Measurements from ENCODE around the gene DCUN1D2. TPM values are rescaled to one million over a fixed set of nuclear protein-coding genes. Genes with fewer than 3 reads are reported as not detected.

Gene DCUN1D2
- total and polyA plus RNA-seq, 10 of the 15 experiments (the other 5 are each of a cell fraction or from before 2014, with no cell fraction given), result 2.5 to 23.6 (median 9.3) TPM

DNA sequence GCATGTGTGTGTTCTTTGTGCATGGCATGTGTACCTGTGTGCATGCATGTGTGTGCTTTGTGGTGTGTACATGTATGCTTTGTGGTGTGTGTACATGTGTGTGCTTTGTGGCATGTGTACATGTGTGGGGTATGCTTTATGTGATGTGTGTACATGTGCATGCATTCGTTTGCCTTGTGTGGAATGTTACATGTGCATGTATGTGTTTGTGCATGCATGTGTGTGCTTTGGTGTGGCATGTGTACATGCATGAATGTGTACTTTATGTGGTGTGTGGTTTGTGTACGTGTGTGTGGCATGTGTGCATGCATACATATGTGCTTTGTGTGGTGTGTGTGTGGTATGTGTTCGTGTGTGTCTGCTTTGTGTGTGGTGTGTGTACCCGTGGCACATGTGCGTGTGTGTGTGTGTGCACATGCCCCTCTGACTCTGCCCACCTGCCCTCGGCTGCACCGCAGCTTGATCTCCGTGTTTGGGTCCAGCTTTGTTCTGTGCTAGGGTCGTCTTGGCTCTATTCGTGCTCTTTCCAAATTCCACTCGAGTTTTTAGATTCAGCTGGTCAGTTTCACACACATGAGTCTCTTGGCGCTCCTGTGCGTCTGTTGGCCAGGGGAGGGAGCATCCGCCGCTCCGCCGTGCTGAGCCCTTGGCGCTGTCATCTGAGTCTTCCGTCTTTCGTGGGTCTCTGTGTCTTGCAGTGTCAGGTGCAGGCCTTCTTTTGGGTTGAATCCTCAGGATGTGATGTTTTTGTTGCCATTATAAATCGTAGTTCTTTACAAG is 47.6 kb upstream of the DCUN1D2 start:
- Histone ChIP-seq H3K27ac (ENCODE audit: control insufficient read depth, insufficient read depth) (no peak overlapping the region), H3K27me3 (replicated peaks in 1 of 2; ENCODE audit: control insufficient read depth in 2 of 2, insufficient read depth in 2 of 2, low read length in 1 of 2) (no peaks in the 10 kb centered on the region), H3K9ac (ENCODE audit: control insufficient read depth, insufficient read depth, low read length) (no peak overlapping the region), H2AFZ (ENCODE audit: control insufficient read depth, low read depth, low read length) (no peak overlapping the region), H3K36me3 (ENCODE audit: control insufficient read depth in 2 of 2, insufficient read depth in 2 of 2, low read length in 1 of 2) (peaks cover 2% of the 10 kb centered on the region in 2 experiments; a peak in 1 of 4 replicates), H3K4me3 (no peak overlapping the region), H3K9me3 (replicated peaks; ENCODE audit: control insufficient read depth, insufficient read depth, low read length) (no peaks in the 10 kb centered on the region; the same call in 2 of the 3 replicates), H4K20me1 (ENCODE audit: control insufficient read depth, insufficient read depth) (no peaks in the 10 kb centered on the region), H3K79me2 (ENCODE audit: control insufficient read depth, insufficient read depth, low read length) (no peaks in the 10 kb centered on the region), H3K4me2 (ENCODE audit: control insufficient read depth, insufficient read depth) (no peak overlapping the region), H3K4me1 (ENCODE audit: control insufficient read depth, insufficient read depth, low read length) (no peaks in the 10 kb centered on the region)
- DNase-seq (ENCODE audit: low read depth, low spot score) (no peak), FAIRE-seq (no peak), ATAC-seq (no peak)
- POLR2A ChIA-PET, result no interaction called here
- WGBS (ENCODE audit: insufficient coverage, insufficient replicate concordance, low lambda C conversion rate, missing lambda C conversion rate), result 91% methylated on average over 17 of the region's 21 CpGs
- no TSS peak for BruUV-seq (replicated peaks)
- RAD21 ChIA-PET (ENCODE audit: unreplicated experiment), result no interaction called here
- intact Hi-C loops (cut with micrococcal nuclease; ENCODE audit: unreplicated experiment) (loop anchor here (2.0 kb wide), 1 partner anchor 21 kb away; no protein-coding TSS in a partner anchor), in situ Hi-C loops (cut with MboI) (no loop called here)
- CTCF ChIA-PET, result no interaction called here
- TF ChIP-seq NR2C2 (IDR thresholded peaks at IDR 0.05; ENCODE audit: borderline replicate concordance, control insufficient read depth, insufficient read length, low read depth) (peak; percentile 26), SMARCA5 (IDR thresholded peaks at IDR 0.05) (no peak)
- SMC1A ChIA-PET (ENCODE audit: uncharacterized antibody, unreplicated experiment), result no interaction called here

GRCh38 chr13:113537205-113537604 is 46.7 kb upstream of the DCUN1D2 start:
- CTCF ChIA-PET, result no interaction called here
- H2AFZ ChIP-seq (ENCODE audit: control insufficient read depth, low read depth, low read length), result no peak overlapping the region
- TF ChIP-seq SREBF2 (IDR thresholded peaks at IDR 0.05; ENCODE audit: low read length) (no peak), BMI1 (IDR thresholded peaks at IDR 0.05; ENCODE audit: borderline replicate concordance) (no peak), BRCA1 (IDR thresholded peaks at IDR 0.05; ENCODE audit: low read depth, low read length) (no peak), IKZF2 (IDR thresholded peaks at IDR 0.05) (no peak), STAT3 (IDR thresholded peaks at IDR 0.05; ENCODE audit: low read depth, low read length) (no peak), CREB1 (IDR thresholded peaks at IDR 0.05; ENCODE audit: low read depth) (no peak), ZNF622 (IDR thresholded peaks at IDR 0.05) (no peak), TCF7 (IDR thresholded peaks at IDR 0.05; ENCODE audit: borderline replicate concordance) (no peak), ZNF592 (IDR thresholded peaks at IDR 0.05) (no peak), PBX3 (IDR thresholded peaks at IDR 0.05; ENCODE audit: insufficient replicate concordance, low read depth, low read length) (no peak), ZNF24 (IDR thresholded peaks at IDR 0.05) (no peak)

More at GRCh38 chr13:113537205-113537604, 46.7 kb upstream of the DCUN1D2 start:
- POLR2A ChIA-PET, result no interaction called here
- 94% methylated on average over 19 of the region's 19 CpGs for WGBS (ENCODE audit: insufficient coverage, insufficient replicate concordance, low lambda C conversion rate, missing lambda C conversion rate)
- SMC1A ChIA-PET (ENCODE audit: uncharacterized antibody, unreplicated experiment), result no interaction called here
- no peak overlapping the region for H3K27ac ChIP-seq (ENCODE audit: control insufficient read depth, insufficient read depth)
- FAIRE-seq (no peak), ATAC-seq (no peak), DNase-seq (ENCODE audit: low read depth, low spot score) (no peak)
- H3K36me3 ChIP-seq (ENCODE audit: control insufficient read depth in 2 of 2, insufficient read depth in 2 of 2, low read length in 1 of 2), result peaks cover 0 to 2% of the 10 kb centered on the region in 2 experiments; a peak in 1 of 4 replicates
- H3K79me2 ChIP-seq (ENCODE audit: control insufficient read depth, insufficient read depth, low read length), result no peaks in the 10 kb centered on the region
- BruUV-seq (replicated peaks), result no TSS peak
- H3K9me3 ChIP-seq (replicated peaks; ENCODE audit: control insufficient read depth, insufficient read depth, low read length), result no peaks in the 10 kb centered on the region; the same call in 2 of the 3 replicates
- H3K9ac ChIP-seq (ENCODE audit: control insufficient read depth, insufficient read depth, low read length), result no peak overlapping the region
- in situ Hi-C loops (cut with MboI), result no loop called here
- H3K4me2 ChIP-seq (ENCODE audit: control insufficient read depth, insufficient read depth), result no peak overlapping the region
- no peaks in the 10 kb centered on the region for H4K20me1 ChIP-seq (ENCODE audit: control insufficient read depth, insufficient read depth)
- H3K27me3 ChIP-seq (replicated peaks in 1 of 2; ENCODE audit: control insufficient read depth in 2 of 2, insufficient read depth in 2 of 2, low read length in 1 of 2), result no peaks in the 10 kb centered on the region
- RAD21 ChIA-PET (ENCODE audit: unreplicated experiment), result no interaction called here
- H3K4me1 ChIP-seq (ENCODE audit: control insufficient read depth, insufficient read depth, low read length), result no peaks in the 10 kb centered on the region
- H3K4me3 ChIP-seq, result no peak overlapping the region
- intact Hi-C loops (cut with micrococcal nuclease; ENCODE audit: unreplicated experiment), result loop anchor here (2.0 kb wide), 1 partner anchor 22 kb away; no protein-coding TSS in a partner anchor
